GM19099 (cell line): ENCODE results near the gene UQCRC2.

Source experiments
- POLR2A ChIP-seq: IDR thresholded peaks from 3 replicates; pipeline ENCODE4 v1.6.1; 2011; ENCODE audit warnings: low read depth; ENCODE audit not compliant: insufficient read length; ENCODE audit errors: extremely low read depth

Gene UQCRC2

DNA sequence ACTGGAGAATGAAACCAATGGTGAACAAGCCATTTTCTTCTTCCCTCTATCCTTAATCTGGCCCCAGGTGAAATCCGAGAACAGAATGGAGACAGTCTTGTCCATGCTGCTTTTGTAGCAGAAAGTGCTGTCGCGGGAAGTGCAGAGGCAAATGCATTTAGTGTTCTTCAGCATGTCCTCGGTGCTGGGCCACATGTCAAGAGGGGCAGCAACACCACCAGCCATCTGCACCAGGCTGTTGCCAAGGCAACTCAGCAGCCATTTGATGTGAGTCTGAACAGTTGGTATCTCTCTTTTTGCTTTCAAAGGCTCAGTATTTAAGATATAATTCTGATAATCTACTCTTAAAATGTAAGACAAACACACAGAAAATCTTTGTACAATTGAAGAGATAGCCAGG is 18.7 kb downstream of the UQCRC2 start:
- no peak for TF ChIP-seq POLR2A

DNA sequence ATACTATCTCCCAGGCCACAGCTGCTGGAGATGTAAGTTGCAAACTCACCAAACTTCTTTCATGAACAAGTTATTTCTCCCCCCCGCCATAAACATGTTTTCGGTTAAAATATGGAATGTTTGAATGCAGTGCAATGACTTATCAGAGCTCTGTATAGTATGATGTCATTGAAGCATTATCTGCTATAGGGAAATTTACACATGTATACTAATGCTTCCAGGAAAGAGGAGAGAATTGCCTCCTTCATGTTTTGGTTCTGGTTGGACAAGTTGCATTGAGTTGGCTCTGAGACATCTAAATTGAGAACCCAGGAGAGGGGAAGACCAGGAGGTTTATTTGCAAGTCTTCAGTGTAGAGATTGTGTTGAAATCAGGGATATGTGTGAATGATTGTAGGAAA is 20.8 kb downstream of the UQCRC2 start:
- TF ChIP-seq POLR2A, result no peak

DNA sequence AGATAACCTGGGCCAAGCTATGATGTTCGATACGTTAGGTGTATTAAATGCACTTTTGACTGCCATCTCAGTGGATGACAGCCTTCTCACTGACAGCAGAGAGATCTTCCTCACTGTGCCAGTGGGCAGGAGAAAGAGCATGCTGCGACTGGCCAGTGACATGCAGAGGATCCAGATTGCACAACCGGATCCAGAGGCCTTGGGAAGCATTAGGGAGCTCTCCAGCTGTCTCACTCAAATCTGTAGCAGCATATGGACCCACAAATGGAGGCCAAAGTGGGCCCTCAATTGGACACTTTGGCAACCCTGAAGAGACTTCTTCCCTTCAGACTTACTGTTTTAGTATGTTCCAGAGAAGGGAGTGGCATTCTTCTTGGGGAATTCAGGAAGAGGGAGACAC is 26.9 kb downstream of the UQCRC2 start:
- TF ChIP-seq POLR2A, result no peak

DNA sequence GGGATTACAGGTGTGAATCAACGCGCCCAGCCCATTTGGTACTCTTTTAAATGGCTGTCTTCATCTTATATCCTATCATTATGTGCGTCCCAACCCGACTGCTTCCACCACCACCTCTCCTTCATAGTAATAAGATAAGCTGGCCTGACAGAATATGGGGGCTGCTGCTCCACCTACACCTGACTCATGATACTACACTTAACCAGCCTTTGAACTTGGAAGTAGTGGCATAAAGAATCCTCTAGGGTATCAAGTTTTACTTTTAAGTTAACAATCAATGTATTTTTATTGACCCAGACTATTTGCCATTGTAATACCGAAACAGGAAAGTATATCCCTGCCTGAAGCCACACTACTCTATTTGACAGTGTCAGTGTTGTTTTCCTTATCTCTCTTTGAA is 28.9 kb downstream of the UQCRC2 start:
- no peak for TF ChIP-seq POLR2A

DNA sequence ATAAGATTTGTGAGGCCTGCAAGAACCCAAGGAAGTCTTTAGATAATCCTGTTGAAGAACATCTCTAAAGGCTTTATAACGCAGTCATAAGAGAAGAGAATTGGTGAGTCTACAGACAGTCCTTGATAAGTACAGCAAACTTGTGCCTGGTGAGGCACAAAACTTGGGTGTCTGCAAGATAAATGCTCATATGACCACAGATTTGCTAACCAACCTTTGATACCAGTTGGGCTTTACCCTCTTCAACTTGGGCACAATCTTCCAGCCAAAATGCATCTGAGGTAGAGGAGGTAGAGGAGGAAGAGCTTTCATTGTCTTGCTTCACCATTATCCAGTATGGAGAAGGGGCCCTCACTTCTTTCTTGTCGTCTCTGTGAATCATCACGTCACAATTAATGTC is 30.9 kb downstream of the UQCRC2 start:
- TF ChIP-seq POLR2A, result no peak

DNA sequence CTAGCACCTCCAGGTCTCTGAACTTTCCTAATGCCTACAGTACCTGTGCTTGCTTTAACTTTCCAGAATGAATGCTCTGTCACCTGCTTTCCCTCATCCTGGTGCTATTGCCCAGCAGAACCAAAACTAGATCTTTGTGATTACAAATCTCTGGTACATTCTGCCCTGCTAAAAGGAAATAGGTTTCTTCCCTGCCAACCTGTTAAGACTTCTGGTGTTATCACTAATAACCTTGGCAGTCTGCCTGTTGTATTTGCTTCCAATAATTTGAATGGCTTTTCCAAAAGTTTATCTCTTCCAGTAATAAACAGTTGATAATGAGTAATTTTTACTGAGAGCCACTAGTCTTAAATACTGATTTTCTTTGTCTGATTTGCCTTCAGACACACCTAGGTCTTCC is 32.4 kb downstream of the UQCRC2 start:
- TF ChIP-seq POLR2A, result no peak

DNA sequence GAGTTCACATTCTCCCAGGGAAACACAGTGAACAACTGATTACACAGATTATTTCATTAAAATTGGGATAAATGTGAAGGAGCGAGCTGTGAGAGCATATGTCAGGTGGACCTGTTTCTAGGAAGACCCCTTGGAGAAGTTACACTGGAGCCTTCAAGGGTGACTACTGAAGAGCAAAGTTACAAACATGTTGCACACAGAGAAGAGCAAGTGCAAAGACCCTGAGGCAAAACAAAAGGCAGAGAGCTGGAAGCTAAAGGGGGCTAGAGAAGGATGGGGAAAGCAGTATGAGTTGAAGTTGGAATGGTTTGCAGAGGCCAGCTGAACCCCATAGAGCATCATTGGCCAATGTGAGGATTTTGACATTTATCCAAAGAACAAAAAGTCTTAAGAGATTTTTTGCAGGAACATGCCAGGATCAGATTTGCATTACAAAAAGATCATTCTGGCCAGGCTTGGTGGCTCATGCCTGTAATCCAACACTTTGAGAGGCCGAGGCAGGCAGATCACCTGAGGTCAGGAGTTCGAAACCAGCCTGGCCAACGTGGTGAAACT is 33.6 kb downstream of the UQCRC2 start:
- TF ChIP-seq POLR2A, result no peak

DNA sequence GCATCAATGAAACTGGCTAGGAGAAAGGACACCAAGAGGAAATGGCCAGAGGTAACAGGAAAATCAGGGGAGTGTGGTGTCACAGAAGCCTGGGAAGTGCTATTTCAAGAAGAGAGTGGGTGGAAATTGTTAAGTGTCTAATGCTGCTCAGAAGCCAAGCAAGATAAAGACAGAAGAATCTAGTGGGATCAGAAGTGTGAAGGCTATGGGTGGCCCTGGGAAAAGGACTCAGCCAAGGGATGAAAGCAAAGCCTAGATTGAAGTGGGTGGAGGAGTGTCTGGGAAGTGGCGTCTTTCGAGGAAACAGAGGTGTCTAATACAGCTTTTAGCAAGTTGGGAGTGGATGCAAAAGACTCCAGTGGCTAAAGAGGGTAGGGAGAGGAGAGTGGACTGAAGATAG is 34.3 kb downstream of the UQCRC2 start:
- no peak for TF ChIP-seq POLR2A

DNA sequence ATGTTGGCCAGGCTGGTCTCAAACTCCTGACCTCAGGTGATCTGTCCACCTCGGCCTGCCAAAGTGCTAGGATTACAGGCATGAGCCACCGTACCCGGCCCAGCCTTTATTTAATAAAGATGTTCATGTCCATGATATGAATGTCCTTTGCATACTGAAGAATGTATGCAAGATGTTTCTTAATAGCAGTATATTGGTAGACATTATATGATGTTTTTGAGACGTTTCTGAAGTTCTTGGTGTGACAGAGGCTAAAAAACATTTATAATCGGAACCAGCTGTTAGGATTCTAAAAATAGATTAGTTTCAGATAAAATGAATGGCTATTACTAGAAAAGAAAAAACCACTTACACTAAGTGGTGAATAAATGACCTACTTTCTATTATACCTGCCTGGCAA is 36.0 kb downstream of the UQCRC2 start:
- no peak for TF ChIP-seq POLR2A

DNA sequence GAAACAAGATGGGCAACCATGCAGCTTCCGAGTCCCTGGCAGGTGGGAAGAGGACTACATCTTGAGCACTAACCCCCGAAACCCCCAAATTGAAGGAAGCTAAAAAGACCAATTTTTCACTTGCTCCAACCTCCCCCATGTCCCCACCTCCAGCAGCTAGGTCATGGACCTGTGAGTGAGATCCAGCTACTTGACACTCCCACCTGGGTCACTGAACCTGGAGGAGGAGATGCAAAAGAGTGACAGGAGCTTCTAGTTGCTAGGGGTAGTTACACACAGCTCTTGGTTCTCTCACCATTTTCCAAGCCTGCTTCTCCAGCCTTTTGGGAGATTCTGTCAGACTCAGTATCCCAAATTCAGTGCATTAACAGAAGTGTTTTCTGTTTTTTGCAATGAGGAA is 36.6 kb downstream of the UQCRC2 start:
- TF ChIP-seq POLR2A, result no peak

DNA sequence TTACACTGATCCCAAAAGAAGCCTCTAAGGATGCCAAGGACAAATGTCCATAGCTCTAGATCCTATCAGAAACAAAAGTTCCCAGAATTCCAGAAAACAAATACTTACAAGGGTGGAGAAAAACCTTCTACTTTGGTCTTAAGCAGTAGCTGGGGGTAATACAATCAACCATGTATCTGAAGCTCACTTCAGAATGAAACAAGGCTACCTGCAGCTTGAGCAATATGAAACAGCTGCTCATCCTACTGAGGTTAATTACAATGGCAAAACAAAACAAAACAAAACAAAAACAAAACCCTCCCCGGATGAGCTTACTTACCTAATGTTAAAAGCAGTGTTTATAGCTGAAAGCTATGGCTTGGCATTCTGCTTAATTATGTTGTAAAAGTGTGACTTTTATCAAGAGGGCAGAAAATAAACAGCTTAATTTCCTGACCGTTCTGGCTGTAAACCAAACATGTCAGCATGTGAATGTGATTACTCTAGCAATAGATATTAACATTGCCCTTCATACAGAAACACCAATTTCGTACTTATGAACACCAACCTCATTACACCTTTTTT is 37.3 kb downstream of the UQCRC2 start:
- no peak for TF ChIP-seq POLR2A

DNA sequence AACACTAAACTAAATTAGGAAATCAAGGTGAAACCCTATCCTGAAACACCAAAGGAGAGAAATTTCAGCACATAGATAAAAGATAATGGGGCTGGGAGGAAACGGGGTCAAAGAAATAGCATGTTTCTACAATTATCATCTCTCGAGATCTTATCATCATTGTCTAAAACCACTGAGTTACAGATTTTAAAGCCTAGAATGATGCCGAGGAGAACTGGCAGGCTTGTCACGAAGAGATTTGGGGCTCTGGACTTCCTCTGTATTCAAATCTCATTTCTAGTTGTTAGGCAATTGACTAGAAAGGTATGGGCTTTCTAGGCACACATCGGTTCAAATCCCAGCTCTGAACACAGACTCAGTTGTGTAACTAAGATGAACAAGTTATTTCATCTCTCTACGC is 38.5 kb downstream of the UQCRC2 start:
- TF ChIP-seq POLR2A, result no peak

DNA sequence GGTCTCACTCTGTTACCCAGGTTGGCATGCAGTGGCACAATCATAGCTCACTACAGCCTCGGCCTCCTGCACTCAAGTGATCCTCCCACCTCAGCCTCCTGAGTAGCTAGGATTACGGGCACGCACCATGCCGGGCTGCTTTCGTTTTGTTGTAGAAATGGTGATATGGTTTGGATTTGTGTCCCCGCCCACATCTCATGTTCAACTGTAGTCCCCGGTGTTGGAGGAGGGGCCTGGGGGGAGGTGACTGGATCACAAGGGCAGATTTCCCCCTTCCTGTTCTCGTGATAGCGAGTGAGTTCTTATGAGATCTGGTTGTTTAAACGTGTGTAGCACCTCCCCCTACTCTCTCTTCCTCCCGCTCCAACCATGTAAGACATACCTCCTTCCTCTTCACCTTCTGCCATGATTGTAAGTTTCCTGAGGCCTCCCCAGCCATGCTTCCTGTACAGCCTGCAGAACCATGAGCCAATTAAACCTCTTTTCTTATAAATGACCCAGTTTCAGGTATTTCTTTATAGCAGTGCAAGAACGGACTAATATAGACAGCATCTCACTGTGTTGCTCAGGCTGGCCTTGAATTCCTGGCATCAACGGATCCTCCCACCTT is 41.8 kb downstream of the UQCRC2 start:
- TF ChIP-seq POLR2A, result no peak

DNA sequence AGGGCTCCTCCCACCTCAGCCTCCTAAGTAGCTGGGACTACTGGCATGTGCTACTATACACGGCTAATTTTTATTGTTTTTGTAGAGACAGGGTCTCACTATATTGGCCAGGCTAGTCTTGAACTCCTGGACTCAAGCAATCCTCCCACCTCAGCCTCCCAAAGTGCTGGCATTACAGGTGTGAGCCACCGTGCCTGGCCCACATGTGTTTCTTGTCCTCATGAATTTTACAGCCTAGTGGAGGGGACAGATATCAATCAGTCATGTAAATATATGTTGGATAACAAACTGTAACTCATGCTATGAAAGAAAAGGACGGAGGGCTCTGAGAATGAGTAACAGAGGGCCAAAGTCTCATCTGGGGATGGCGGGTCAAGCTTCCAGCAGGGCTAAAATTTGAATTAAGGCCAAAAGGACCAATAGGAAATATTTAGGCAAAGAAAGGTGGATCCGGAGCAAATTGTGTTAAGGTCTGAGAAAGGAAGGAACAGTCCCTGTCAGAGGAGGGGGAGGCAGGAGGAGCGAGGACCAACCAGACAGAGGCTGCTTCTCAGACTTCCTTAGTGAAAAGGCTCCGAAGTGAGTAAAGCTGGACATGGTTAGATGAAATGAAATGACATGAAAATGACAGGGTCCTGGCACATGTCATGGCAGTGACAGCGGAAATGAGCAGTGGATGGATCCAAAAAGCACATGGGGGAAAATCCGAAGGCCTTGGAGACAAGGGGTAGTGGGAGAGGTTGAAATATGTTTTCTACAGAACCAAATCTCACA is 43.9 kb downstream of the UQCRC2 start:
- TF ChIP-seq POLR2A, result no peak

DNA sequence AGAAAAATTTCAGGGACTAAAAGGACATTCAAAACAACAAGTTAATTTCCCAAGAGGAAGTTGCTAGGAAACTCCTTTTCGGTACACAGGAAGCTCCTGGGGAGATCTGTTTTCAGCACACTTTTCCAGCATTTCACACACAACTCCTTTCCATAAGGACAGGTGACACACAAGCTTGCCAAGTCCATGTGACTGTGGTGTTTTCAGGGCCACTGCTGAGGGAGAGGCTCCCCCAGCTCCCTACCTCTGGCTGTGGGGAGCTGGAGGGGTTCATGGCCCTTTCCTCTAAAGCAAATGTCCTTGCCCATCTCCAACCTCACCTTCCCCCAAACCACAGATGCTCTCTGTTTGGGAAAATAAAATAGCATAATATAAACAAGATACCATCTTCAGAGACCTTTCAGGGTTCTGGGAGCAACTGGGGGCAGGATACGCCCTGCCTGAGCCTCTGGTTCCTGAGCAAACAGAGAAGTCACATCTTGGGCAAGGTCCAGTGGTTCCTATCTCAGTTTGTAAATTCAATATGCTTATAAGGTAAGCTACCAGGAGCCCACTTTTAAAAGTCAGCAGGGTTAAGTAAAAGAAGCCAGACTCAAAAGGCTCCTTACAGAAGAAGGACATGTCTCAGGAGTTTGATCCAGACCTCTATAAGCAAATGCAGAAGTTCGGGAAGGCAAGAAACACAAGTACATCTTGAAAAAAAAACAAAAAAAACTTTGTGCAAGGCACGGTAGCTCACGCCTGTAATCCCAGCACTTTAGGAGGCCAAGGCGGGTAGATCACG is 44.7 kb downstream of the UQCRC2 start:
- no peak for TF ChIP-seq POLR2A
